Nephron progenitor cell (in vitro differentiated cells): Measurements from ENCODE around the gene CACNA1A.

Experiments used
- DNase-seq: peaks from one replicate; pipeline ENCODE4 v3.0.0; 2021
- H3K27ac Mint-ChIP-seq: 2 replicates; pipeline ENCODE4 v1.8.0; 2021; ENCODE audit warnings: mild to moderate bottlenecking, moderate library complexity, mixed read lengths
- H3K27me3 Mint-ChIP-seq: 2 replicates; pipeline ENCODE4 v1.8.0; 2021; ENCODE audit warnings: mild to moderate bottlenecking, low read depth, mixed read lengths; ENCODE audit not compliant: poor library complexity
- H3K36me3 Mint-ChIP-seq: 2 replicates; pipeline ENCODE4 v1.8.0; 2021; ENCODE audit warnings: low read depth, mixed read lengths
- H3K4me1 Mint-ChIP-seq: 2 replicates; pipeline ENCODE4 v1.8.0; 2021; ENCODE audit warnings: mixed read lengths
- H3K4me3 Mint-ChIP-seq: 2 replicates; pipeline ENCODE4 v1.8.0; 2021; ENCODE audit warnings: mild to moderate bottlenecking, moderate library complexity, mixed read lengths
- H3K9me3 Mint-ChIP-seq: 2 replicates; pipeline ENCODE4 v1.8.0; 2021; ENCODE audit warnings: mild to moderate bottlenecking, moderate library complexity, mixed read lengths
- TF ChIP-seq, protein P1 (sequence below): fragments of 200-600 bp; sonication (generic); IDR thresholded peaks from 2 replicates; pipeline ENCODE4 v1.5.0; 2021; ENCODE audit warnings: antibody characterized with exemption

Gene CACNA1A

GRCh38 chr19:13284929-13285928 is 221.1 kb downstream of the CACNA1A start:
- no peak overlapping the region for H3K4me3 Mint-ChIP-seq
- no peaks in the 10 kb centered on the region for H3K27me3 Mint-ChIP-seq
- no peaks in the 10 kb centered on the region for H3K9me3 Mint-ChIP-seq
- H3K36me3 Mint-ChIP-seq, result no peaks in the 10 kb centered on the region
- TF ChIP-seq, protein P1, sequence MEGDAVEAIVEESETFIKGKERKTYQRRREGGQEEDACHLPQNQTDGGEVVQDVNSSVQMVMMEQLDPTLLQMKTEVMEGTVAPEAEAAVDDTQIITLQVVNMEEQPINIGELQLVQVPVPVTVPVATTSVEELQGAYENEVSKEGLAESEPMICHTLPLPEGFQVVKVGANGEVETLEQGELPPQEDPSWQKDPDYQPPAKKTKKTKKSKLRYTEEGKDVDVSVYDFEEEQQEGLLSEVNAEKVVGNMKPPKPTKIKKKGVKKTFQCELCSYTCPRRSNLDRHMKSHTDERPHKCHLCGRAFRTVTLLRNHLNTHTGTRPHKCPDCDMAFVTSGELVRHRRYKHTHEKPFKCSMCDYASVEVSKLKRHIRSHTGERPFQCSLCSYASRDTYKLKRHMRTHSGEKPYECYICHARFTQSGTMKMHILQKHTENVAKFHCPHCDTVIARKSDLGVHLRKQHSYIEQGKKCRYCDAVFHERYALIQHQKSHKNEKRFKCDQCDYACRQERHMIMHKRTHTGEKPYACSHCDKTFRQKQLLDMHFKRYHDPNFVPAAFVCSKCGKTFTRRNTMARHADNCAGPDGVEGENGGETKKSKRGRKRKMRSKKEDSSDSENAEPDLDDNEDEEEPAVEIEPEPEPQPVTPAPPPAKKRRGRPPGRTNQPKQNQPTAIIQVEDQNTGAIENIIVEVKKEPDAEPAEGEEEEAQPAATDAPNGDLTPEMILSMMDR, result no peak
- H3K27ac Mint-ChIP-seq, result no peak overlapping the region
- H3K4me1 Mint-ChIP-seq, result peaks cover 11% of the 10 kb centered on the region
- DNase-seq, result no peak

- TF ChIP-seq, protein P1, result no peak
- Mint-ChIP-seq H3K36me3 (no peaks in the 10 kb centered on the region), H3K4me3 (no peak overlapping the region), H3K27me3 (no peaks in the 10 kb centered on the region), H3K9me3 (no peaks in the 10 kb centered on the region), H3K27ac (no peak overlapping the region), H3K4me1 (peaks cover 11% of the 10 kb centered on the region)
- DNase-seq, result no peak
Measured at GRCh38 chr19:13283871-13284270, 222.4 kb downstream of the CACNA1A start.

- peak overlapping the region; percentile 8 for H3K27ac Mint-ChIP-seq
- H3K36me3 Mint-ChIP-seq, result no peaks in the 10 kb centered on the region
- H3K4me3 Mint-ChIP-seq, result no peak overlapping the region
- TF ChIP-seq, protein P1, result no peak
- no peaks in the 10 kb centered on the region for H3K9me3 Mint-ChIP-seq
- DNase-seq, result no peak
- H3K27me3 Mint-ChIP-seq, result peaks cover 2% of the 10 kb centered on the region
- H3K4me1 Mint-ChIP-seq, result peaks cover 11% of the 10 kb centered on the region
Measured at GRCh38 chr19:13282486-13283065, 223.7 kb downstream of the CACNA1A start.

DNA sequence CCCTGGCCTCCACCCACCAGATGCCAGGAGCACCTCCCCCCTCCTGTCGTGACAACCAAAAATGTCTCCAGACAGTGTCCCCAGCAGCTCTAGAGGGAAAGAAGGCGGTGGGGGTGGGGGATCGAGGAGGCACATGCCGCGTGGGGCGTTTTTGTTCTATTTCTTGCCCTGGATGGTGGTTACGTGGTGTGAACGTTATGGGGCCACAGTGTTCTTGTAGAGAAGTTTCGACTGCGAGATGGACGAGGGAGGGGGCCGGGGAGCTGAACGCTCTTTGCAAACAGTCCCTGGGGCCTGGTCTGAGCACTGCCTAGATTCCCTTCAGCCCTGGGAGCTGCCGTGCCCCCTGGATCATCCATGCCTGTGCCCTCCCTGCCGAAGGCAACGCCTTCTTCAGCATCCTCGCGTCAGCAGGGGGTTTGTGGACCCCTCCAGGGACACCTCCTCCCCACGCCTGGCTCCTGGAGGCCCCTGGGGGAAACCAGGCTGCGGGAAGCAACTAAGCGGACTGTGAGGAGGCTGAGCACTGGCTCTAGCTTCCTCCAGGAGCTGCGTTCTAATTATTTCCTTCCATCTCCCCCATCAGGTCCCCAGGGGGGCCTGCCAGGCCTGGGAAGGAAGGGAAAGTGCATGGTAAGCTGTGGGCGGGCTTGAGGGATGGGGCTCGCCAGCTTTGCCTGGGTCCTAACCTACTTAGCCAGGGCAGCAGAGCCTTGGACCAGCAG is 224.6 kb downstream of the CACNA1A start:
- H3K27ac Mint-ChIP-seq, result no peak overlapping the region
- peaks cover 2% of the 10 kb centered on the region for H3K27me3 Mint-ChIP-seq
- DNase-seq, result no peak

GRCh38 chr19:13277104-13277809 is 229.0 kb downstream of the CACNA1A start:
- H3K27ac Mint-ChIP-seq, result no peak overlapping the region
- peak; percentile 61 for DNase-seq
- H3K36me3 Mint-ChIP-seq, result no peaks in the 10 kb centered on the region
- H3K27me3 Mint-ChIP-seq, result peaks cover 9% of the 10 kb centered on the region
- peaks cover 8% of the 10 kb centered on the region for H3K9me3 Mint-ChIP-seq
- H3K4me3 Mint-ChIP-seq, result no peak overlapping the region
- peaks cover 11% of the 10 kb centered on the region for H3K4me1 Mint-ChIP-seq
- TF ChIP-seq, protein P1, result peak; percentile 57

More for the DNA sequence above, 224.6 kb downstream of the CACNA1A start:
- H3K9me3 Mint-ChIP-seq, result no peaks in the 10 kb centered on the region
- TF ChIP-seq, protein P1, result no peak
- H3K4me3 Mint-ChIP-seq, result no peak overlapping the region
- peaks cover 11% of the 10 kb centered on the region for H3K4me1 Mint-ChIP-seq
- no peaks in the 10 kb centered on the region for H3K36me3 Mint-ChIP-seq
